Tibial nerve (tissue), 4 donors: ENCODE measurements around the gene IRX1.

Source experiments
- CTCF ChIP-seq, 5 experiments: fragments of 200-600 bp in 3 of 5; fragments of 450-650 bp in 2 of 5; sonication (generic) in 3 of 5; IDR thresholded peaks; one replicate each; pipeline ENCODE4 v1.5.1; 2016 to 2019; ENCODE audit warnings: antibody characterized with exemption in 5 of 5, mild to moderate bottlenecking in 3 of 5, moderate library complexity in 2 of 5
- EP300 ChIP-seq, 2 donors: sonication (generic); formaldehyde crosslinking; IDR thresholded peaks; one replicate each; pipeline ENCODE4 v1.6.1; 2017; ENCODE audit warnings: antibody characterized with exemption in 2 of 2, mild to moderate bottlenecking in 1 of 2

GRCh38 chr5:3650868-3651267, 55.2 kb downstream of the IRX1 start:
- TF ChIP-seq EP300 (IDR thresholded peaks at IDR 0.05) (no peak), CTCF (IDR thresholded peaks at IDR 0.05) (no peak)
